GM18867 (cell line): ENCODE data around the gene SLC2A9.
"Not testable (repeated sequence)": the region's sequence is repeated elsewhere in the genome, so short reads cannot be mapped to it uniquely, and the experiment has no call there.

ENCODE experiments used
- ATAC-seq: cut with Tn5 transposase; IDR thresholded peaks from one replicate; pipeline ENCODE4 v1.9.1; 2021; ENCODE audit warnings: mild to moderate bottlenecking, moderate library complexity; ENCODE audit not compliant: unreplicated experiment

Gene SLC2A9

DNA sequence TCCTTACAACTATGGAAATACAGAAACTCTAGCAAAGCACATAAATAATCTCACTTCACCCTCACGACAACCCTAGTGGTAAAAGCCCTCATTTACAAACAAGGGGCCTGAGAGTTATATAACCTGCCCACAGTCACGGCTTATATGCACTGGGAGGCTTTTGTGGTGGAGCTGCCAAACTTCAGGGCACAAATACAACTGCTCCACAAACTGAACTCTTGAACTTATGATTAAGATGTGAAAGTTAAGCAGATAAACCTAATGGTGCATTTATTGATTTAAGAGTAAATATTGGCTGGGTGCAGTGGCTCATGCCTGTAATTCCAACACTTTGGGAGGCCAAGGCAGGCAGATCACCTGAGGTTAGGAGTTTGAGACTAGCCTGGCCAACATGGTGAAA lies 19.0 kb downstream of the SLC2A9 start:
- peak; percentile 23 for ATAC-seq

DNA sequence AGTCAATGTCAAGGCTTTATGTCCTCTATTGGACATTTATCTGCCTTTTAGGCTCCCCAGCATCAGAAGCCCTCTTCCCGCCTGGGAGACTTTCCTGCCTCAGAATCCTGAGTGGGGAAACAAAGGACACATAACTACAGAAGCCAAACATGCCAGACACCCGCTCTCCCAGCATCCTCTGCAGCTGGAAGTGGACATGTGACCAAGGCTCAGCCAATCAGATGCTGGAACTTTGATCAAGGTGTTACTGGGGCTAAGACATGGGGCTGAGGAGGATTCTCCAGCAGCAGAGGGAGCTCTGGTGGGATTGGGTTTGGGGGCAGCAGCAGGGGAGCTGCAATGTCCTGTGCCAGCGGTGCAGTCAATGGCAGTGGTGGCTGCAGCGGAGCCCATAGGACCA lies 19.5 kb downstream of the SLC2A9 start:
- no peak for ATAC-seq

DNA sequence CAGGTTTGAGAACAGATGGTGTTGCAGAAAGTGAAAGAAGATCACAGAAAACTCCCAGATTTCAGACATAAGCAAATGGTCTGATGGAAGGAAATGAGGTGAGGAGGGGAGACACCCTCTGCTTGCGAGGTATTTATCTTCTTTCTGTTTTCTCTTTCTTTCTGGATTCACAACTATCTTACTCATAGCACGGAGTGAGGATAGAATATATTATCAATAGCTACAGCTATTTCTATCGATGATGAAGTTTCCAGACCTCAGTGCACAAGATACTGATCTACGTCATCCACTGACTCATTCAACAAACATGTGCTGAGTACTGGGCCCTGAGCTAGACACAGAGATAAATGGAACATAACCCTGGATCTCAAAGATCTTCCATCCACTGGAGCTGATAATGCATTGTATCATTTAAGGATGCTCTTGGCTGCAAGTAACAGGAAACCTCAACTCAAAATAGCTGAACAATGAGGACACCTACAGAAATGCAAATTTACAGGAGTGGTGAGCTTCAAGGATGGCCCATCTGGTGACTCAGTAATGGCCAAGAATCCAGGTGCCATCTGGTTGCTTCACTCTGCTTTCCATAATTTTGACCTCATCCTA lies 21.2 kb downstream of the SLC2A9 start:
- peak; percentile 60 for ATAC-seq

DNA sequence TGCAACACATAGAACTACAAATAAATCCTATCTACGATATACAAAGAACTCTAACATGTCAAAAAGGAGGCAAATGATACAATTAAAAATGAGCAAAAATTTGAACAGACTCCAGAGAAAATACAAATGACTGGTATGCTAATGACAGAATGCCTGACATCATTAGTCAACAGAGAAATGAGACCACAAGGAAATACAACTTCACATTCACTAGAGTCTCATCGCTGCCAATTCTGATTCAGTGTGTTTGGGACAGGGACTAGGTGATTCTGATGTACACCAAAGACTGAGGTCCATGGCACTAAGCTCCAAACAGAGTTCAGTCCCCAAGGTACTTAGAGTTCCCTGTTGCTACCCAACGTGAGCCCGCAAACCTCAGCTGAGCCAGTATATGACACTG lies 23.4 kb downstream of the SLC2A9 start:
- ATAC-seq: no peak

DNA sequence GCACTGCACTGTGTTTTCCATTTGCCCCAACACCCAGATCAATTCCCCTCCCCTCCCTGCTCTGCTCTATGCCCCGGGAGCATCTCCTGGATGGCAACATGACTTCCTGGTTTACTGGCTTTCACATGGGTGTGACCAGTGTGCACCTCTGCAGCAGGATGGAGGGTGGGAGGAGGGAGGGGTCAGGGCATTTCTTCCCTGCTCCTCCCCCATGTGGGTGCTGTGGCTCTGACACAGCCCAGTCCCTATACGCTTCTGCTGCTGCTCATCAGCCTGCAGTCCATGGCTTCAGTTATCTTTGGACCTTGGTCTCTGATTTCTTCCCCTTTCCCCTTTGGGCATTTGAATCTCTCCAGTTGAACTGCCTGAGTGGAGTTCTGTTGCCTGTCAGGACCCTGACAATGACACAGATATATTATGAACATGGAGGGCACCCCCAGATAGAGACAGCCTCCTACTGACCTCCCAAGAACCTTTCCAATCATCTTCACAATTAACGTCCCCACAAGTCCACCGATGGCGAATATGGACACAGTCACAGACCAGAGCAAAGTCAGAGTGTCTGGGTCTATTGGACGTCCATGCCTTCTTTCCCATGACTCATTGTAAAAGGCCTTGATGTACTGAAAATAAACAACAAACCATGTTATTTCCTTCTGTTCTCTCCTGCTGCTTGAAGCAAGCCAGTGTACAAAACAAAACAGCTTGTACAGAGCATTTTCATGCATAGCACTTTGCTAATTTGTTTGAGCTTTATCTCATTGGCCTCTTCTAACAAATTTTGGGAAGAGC lies 24.8 kb downstream of the SLC2A9 start:
- no peak for ATAC-seq

DNA sequence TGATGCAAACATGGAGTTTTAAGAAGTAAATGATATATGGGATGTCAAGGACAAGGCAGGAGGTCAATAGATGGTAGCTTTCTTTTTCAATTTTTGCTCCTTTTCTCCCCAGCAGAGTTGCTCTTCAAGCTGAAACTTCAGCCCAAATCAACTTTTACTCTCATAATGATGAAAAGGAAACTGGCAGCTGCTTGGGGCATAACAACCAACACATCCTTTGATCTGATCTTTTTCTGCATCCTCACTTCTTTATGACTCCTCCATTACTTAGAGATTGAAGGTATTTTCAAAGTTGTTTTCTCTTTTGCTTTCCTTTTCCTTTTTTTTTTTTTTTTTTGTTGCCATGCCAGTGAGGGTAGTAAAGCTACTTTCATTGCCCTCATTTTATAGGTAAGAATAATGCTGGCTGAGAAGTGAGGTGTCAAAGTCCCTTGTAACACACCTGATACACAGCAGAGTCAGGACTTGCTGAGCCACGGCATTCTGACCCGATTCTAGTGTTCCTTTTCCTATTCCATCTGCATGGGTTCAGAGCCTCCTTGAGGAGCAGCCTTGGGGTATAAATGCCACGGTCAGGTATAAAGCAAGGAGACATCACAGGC lies 26.9 kb downstream of the SLC2A9 start:
- ATAC-seq: peak; percentile 86

DNA sequence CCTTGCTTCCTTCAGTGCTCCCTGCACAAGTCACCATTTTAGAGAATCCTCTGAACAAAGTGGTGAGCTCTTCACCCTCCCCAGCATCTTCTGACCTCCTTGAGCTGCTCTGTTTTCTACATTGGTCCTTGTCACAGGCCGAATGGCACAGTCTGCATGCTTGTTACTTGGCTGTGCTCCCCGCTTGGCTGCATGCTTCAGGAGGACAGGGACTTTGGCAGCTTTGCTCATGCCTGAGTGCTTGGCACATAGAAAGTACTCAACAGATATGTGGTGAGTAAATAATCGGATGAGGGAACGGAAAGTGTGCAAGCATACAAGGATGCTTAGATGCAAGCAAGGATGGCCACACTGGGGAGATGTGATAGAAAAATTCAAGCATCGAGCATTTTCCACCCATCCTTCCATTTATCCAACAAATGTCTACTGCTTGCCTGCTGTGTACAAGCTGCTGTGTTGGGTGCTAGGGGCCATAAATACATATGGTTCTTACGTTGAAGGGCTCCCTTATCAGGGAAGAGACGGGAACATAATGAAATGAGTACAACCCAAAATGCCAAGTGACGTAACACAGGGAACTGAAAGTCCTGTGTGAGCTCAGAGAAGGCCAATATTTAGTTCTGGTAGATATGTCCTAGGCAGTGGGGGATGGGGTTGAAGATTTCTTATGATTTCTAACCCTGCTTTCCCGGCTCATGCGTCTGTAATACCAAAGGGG lies 31.2 kb downstream of the SLC2A9 start:
- no peak for ATAC-seq

DNA sequence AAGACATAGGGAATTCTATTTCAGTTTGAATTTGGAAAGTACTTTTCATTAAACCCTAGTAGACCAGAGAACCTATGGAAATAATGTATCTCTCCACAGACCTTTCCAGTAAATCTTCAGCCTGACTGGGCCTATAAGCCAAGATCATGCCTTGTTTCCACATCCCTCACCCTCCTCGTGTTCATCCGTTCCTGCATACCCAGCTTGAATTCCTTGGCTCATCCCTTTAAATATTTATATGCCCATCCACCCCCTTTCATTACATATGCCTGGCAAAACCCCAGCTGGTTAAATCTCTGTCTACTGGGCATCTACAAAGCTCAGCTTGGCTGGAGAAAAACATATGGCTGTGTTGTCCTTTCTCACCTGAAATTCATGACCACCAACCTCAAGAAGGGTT lies 32.4 kb downstream of the SLC2A9 start:
- ATAC-seq: no peak

DNA sequence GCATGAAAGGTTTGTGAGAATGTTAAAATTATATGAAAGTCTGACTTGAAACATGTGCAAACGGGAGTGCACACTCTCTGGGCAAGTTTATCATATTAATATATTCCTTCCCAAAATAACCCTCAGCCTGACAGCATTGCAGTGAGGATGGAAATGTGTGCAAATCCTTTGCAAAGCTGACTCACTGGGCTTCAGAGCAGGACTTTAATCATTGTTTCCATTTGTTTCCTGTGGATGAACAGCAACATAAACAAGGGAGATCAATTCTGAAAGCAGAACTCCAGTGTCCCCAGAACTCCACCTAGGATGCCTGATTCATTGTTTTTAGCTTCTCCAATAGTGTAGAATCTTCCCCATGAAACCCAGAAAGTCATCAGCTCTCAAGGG lies 32.9 kb downstream of the SLC2A9 start:
- no peak for ATAC-seq

DNA sequence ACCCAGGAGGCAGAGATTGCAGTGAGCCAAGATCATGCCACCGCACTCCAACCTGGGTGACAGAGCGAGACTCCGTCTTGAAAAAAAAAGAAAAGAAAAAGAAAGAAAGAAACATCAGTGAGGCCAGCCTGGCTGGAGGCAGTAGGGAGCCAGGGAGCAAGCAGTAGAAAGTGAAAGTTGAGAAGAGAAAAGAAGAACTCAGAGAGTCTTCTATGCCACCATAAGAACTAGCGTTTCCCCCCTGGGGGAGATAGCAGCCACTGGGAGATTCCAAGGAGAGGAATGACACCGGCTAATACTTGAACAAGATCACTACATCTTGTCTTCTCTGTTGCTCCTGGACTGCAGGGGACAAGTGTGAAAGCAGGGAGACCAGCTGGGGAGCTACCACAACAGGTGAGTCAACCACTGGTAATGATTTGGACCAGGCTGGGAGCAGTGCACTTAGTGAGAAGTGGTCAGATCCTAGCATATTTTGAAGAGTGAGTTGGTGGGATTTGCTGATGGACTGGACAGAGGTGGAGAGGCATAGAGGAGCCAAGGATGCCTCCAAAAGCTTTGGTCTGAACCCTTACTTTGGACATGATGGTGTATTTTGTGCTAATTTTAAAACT lies 33.4 kb downstream of the SLC2A9 start:
- ATAC-seq: peak; percentile 78

DNA sequence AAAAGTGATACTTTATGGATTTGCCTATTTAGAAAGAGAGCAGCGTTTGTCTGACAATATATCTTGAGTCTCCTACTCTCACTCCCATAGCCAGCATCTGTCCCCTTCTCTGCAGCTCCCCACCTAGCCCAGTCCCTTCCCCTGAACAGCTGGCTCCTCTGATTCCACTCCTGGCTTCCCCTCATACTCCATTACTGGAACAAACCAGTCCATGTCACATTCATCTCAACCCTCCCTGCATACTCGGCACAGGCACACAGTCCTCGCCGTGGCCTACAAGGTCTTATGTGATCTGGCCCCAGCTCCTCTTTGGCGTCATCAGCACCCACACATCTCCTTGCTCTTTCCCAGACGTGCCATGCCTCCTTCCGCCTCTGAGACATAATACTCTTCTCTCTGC lies 36.7 kb downstream of the SLC2A9 start:
- no peak for ATAC-seq

DNA sequence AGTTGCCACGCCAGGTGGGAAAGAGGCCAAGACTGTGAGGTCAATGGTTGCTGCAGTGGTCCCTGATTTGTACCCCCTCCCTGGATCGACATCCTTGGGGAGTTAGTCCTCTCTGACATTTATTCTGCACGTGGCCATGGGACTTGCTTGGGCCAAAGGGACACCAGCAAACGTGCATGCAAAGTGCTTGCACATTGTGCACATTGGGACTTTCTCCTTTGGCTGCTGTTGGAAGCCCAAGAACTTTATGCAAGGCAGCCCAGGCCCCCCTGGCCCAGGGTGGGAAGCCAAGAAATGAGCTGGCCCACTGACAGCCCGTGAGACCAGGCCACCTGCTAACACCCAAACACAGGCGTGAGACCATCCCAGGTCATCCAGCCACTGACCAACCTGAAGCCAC lies 38.1 kb downstream of the SLC2A9 start:
- no peak for ATAC-seq

DNA sequence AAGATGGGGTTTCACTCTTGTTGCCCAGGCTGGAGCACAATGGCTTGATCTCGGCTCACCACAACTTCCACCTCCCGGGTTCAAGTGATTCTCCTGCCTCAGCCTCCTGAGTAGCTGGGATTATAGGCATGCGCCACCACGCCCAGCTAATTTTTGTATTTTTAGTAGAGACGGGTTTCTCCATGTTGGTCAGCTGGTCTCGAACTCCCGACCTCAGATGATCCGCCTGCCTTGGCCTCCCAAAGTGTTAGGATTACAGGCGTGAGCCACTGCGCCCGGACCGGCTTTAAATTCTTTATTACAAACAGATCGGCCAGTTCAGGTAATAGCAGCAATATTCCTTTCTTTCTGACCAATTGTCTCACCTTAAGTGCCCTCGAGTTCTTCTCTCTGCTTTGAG lies 39.4 kb downstream of the SLC2A9 start:
- ATAC-seq: not testable (repeated sequence)

DNA sequence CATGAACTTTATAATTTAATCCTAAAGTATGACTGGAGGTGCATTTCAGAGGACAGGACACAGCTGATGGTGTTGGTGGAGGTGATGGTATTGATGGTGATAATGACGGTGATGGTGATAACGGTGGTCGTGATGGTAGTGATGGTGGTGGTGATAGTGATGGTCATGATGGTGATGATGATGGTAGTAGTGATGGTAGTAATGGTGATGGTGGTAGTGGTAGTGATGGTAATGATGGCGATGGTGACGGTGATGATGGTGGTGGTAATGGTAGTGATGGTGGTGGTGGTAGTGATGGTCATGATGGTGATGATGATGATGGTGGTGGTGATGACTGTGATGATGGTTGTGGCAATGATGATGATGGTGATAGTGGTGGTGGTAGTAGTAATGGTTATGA lies 40.4 kb downstream of the SLC2A9 start:
- ATAC-seq: no peak

DNA sequence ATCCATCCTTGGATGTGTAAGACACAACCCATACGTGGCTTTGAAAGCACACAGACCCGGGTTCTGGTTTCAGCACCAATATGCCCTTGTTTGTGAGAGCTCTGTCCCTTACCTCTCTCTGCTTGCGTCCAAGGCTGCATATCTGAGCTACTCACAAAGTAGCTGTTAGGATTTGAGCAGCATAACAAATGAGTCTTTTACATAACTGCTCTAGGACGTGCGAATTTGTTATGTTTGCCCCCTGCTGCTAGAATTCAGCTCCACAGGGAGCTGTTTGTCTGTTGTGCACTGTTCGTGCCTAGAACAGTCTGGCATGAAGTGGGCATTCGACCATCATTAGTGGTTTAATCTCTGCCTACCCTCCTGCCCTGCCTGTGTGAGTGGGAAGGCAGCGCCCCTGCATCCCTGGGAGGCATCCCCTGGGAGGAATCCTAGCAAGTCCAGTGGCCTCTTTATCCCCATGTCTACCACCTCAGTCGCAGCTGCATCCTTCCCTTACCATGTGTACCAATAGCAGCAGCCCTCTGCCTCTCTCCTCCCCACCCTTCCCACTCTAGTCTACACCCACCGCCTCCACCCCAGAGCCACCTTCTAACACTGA lies 42.1 kb downstream of the SLC2A9 start:
- no peak for ATAC-seq

DNA sequence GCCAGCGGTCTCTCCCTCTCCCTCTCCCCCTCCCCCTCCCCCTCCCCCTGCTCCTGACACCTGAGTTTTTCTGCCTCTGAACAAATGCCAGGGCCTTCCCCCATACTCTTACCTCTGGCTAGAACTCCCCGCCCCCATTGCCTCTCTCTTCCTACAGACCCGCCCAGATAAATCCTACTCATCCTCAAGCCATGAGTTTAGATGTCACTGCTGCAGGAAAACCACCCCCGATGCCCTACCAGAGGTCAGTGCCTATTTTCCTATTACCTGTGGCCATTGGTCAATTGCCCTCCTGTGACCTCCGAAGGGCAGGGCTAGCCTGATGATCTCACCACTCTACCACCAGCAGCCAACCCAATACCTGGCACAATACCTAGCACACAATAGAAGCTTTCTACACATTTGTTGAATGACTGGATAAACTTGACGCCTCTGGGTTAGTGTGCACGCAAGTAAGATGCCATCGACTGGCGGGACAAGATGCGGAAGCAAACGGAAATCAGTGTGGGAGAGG lies 43.7 kb downstream of the SLC2A9 start:
- no peak for ATAC-seq

DNA sequence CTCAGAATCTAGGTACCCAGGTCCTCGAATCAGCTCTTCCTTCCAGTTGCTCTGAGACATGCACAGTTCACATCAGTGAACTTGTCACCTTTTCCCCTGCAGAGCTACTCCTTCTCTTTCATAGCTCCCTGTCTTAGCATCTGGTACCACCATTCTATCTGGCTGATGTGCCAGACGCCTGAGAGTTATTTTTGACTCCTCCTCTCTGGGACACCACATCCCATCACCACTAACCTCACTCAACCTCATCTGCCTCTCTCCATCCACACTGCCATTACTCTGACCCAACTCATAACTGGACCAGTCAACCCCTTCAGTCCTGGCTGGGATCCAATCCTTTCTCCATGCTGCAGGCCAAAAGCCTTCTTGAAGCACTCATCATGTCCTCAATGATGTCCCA lies 44.5 kb downstream of the SLC2A9 start:
- no peak for ATAC-seq

DNA sequence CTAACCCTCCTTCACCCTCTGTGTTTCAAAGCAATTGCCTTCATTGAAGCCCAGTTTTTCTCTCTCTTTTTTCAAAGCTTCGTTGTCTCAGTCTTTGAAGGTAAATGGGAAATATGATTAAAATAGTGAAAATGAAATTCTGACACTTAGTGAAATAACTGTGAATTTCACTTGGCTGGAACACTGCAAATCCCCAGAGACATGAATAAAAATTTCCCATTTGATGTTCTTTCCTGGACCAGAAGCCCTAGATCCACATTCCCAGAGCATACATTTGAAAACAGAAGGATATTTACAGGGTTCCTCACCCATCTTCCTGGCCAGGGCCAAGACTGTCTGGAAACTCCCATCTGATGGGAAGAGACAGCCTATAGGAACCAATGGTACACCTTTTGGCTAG lies 45.0 kb downstream of the SLC2A9 start:
- ATAC-seq: no peak

DNA sequence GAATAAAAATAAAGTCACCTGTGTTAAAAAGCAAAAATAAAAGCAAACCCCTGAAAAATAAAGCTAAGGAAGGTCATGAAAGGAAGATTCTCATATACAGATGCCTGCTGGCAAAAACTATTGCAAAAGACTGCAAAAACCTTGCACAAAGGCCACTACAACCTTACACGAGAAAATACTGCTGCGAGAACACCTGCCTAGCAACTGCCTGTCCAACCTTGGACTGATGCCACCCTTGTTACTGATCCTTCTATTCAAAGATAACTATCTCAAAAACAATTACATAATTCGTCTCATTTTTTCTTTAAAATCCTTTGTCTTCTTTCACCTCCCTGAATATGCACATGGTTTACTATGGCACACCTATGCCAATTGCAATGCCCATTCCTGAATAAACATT lies 49.6 kb downstream of the SLC2A9 start:
- ATAC-seq: no peak

DNA sequence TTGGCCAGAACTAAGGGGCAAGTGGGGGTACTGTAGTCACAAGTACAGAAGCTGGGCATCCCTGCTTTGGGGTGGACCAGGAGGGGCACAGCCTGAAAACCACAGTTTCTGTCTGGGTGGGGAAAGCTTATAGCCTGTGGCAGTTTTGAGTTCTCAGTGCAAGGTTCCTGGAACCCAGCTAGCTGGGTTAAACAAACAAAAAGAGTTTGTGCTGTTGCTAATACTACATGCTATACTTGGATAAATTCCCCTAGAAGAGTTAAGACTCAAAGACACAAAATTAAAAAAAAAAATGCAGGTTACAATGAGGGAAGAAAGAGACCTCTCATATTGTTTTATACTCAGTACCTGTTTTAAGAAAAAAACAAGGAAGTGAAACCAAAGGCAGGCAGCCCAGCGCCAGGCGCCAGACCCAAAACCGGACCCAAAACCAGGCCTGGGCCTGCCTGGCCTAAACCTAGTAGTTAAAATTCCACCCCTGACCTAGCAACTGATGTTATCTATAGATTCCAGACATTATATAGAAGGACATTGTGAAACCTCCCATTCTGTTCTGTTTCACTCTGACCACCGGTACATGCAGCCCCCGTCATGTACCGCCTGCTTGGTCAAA lies 50.8 kb downstream of the SLC2A9 start:
- ATAC-seq: peak; percentile 80
